KMS-11 (cell line): ENCODE data around the gene MRPL2.

ENCODE experiments used
- H2AFZ ChIP-seq: fragments of 200-600 bp; sonication (generic); 2 replicates; pipeline ENCODE4 v1.6.1; 2016; ENCODE audit warnings: antibody characterized with exemption, mixed run types, low read depth
- H3K27ac ChIP-seq: fragments of 200-600 bp; sonication (generic); 2 replicates; pipeline ENCODE4 v1.6.1; 2016; ENCODE audit warnings: mild to moderate bottlenecking, mixed run types
- H3K27me3 ChIP-seq: fragments of 200-600 bp; sonication (generic); 2 replicates; pipeline ENCODE4 v1.6.1; 2017; ENCODE audit warnings: mild to moderate bottlenecking, low read depth, mixed run types, moderate library complexity; ENCODE audit not compliant: insufficient read depth
- H3K36me3 ChIP-seq: fragments of 200-600 bp; sonication (generic); 2 replicates; pipeline ENCODE4 v1.6.1; 2017; ENCODE audit warnings: mild to moderate bottlenecking, mixed run types; ENCODE audit not compliant: insufficient read depth
- H3K4me1 ChIP-seq: fragments of 200-600 bp; sonication (generic); 2 replicates; pipeline ENCODE4 v1.6.1; 2016; ENCODE audit warnings: mild to moderate bottlenecking, low read depth, mixed run types; ENCODE audit not compliant: poor library complexity, severe bottlenecking
- H3K4me2 ChIP-seq: fragments of 200-600 bp; sonication (generic); 2 replicates; pipeline ENCODE4 v1.7.0; 2016; ENCODE audit warnings: mild to moderate bottlenecking, mixed run types
- H3K4me3 ChIP-seq: fragments of 200-600 bp; sonication (generic); IDR thresholded peaks from 2 replicates; pipeline ENCODE4 v1.6.1; 2017; ENCODE audit warnings: low read depth, low read length, mixed read lengths; ENCODE audit not compliant: insufficient read depth
- H3K79me2 ChIP-seq: fragments of 200-600 bp; sonication (generic); 2 replicates; pipeline ENCODE4 v1.6.1; 2016; ENCODE audit warnings: low read depth, mixed run types; ENCODE audit not compliant: insufficient read depth
- H3K9ac ChIP-seq: fragments of 200-600 bp; sonication (generic); 2 replicates; pipeline ENCODE4 v1.6.1; 2016; ENCODE audit warnings: mild to moderate bottlenecking, mixed run types
- H4K20me1 ChIP-seq: fragments of 200-600 bp; sonication (generic); 2 replicates; pipeline ENCODE4 v1.6.1; 2016; ENCODE audit warnings: mild to moderate bottlenecking, mixed run types; ENCODE audit not compliant: insufficient read depth
- TF ChIP-seq, protein P1 (sequence below): fragments of 200-600 bp; sonication (generic); conservative IDR thresholded peaks from 2 replicates; pipeline ENCODE4 v1.6.1; 2017; ENCODE audit warnings: low read depth, mild to moderate bottlenecking, antibody characterized with exemption, low read length, moderate library complexity, mixed read lengths

Gene MRPL2

DNA sequence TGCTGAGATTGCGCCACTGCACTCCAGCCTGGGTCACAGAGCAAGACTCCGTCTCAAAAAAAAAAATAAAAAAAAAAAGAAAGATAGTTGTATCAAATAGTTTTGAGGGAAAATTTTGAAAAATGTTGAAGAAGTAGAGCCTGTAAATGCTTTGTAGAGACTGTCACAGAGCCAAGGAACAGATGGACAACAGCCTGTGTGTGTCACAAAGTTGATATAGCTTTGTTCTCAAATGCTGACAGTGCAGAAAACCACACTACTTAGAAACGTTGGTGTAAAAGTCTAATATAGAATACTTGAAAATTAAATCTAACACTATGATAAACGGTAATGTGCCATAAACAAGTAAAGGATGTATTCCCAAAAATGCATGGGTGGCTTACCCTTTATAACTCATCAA lies 42.3 kb upstream of the MRPL2 start:
- Histone ChIP-seq H3K79me2 (no peaks in the 10 kb centered on the region), H3K9ac (no peak overlapping the region), H2AFZ (no peak overlapping the region), H3K4me1 (no peaks in the 10 kb centered on the region), H3K36me3 (no peaks in the 10 kb centered on the region), H4K20me1 (no peaks in the 10 kb centered on the region), H3K4me3 (no peak overlapping the region), H3K27ac (no peak overlapping the region), H3K27me3 (no peaks in the 10 kb centered on the region), H3K4me2 (no peak overlapping the region)
- TF ChIP-seq, protein P1, sequence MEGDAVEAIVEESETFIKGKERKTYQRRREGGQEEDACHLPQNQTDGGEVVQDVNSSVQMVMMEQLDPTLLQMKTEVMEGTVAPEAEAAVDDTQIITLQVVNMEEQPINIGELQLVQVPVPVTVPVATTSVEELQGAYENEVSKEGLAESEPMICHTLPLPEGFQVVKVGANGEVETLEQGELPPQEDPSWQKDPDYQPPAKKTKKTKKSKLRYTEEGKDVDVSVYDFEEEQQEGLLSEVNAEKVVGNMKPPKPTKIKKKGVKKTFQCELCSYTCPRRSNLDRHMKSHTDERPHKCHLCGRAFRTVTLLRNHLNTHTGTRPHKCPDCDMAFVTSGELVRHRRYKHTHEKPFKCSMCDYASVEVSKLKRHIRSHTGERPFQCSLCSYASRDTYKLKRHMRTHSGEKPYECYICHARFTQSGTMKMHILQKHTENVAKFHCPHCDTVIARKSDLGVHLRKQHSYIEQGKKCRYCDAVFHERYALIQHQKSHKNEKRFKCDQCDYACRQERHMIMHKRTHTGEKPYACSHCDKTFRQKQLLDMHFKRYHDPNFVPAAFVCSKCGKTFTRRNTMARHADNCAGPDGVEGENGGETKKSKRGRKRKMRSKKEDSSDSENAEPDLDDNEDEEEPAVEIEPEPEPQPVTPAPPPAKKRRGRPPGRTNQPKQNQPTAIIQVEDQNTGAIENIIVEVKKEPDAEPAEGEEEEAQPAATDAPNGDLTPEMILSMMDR, result no peak

DNA sequence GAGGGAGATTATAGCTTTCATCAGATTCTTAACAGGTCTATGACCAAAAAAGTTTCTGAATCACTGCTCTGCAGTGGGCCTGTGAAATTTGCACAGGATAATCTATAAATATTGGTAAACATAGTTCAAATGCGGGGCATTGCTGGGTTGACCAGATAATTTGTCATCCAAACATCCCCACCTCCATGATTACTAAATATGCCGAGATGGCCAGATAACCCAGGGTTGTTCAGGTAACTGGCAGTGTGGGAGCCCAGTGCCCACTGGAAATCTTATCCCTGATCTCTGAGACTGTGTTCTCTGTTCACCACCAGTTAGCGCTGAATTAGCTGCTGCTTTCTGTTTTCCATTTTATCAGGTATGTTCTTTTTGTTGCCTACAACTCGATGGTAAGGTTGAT lies 38.3 kb upstream of the MRPL2 start:
- Histone ChIP-seq H3K79me2 (no peaks in the 10 kb centered on the region), H4K20me1 (no peaks in the 10 kb centered on the region), H3K4me2 (no peak overlapping the region), H2AFZ (no peak overlapping the region), H3K36me3 (no peaks in the 10 kb centered on the region), H3K27me3 (no peaks in the 10 kb centered on the region), H3K4me3 (no peak overlapping the region), H3K9ac (no peak overlapping the region), H3K27ac (no peak overlapping the region), H3K4me1 (no peaks in the 10 kb centered on the region)
- TF ChIP-seq, protein P1, result no peak

DNA sequence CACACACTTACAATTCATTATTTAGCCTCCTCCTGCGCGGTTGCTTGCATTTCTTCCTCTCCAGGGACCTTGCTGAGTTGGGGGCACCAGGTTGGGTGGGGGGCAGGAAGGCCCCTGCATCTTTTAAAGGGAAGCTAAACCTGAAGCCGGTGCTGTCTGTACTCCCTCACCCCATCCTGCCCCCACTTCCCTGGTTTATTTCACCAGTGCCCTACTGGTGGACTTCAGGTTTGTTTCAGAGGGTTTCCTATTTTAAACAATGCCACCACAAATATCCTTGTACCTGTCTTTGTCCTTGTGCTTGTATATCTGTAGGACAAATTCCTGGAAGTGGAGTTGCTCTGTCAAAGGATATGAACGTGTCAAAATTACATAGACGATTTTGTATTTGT lies 37.9 kb upstream of the MRPL2 start:
- H3K27ac ChIP-seq, result no peak overlapping the region
- TF ChIP-seq, protein P1, result no peak
- H3K4me2 ChIP-seq, result no peak overlapping the region
- H3K4me1 ChIP-seq, result no peaks in the 10 kb centered on the region
- H3K9ac ChIP-seq, result no peak overlapping the region
- H3K79me2 ChIP-seq, result no peaks in the 10 kb centered on the region
- no peaks in the 10 kb centered on the region for H3K36me3 ChIP-seq
- no peaks in the 10 kb centered on the region for H4K20me1 ChIP-seq
- H2AFZ ChIP-seq, result no peak overlapping the region
- no peak overlapping the region for H3K4me3 ChIP-seq
- no peaks in the 10 kb centered on the region for H3K27me3 ChIP-seq

DNA sequence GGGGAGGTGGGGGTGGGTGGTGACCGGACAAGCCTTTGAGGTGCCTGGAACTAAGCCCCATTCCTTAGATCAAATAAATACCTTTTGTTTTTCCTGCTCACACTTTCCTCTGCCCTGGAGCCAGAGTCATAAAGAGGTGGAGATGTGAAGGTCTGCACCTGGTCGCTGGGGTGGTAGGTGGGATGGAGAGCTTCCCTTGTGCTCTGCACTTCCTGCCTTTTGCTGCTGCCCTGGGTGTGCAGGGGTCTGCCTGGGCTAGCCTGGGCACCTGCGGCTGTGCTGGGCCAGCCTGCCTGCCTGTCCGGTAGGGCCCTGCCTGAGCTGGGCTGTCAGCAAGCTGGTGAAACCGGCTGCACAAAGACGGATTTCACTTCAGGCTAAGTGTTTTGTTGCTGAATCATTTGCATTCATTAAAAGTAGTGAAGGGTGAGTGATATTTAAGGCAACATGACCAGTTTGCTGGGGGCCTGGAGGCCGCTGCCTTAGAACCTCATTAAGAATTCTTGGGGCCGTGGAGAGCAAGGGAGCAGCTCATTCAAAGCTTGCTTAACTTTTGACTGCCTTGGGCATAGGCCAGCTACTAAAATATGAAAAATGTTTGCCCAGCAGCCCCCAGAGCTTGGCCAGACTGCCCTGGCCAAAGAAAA lies 37.3 kb upstream of the MRPL2 start:
- Histone ChIP-seq H3K27ac (no peak overlapping the region), H3K27me3 (no peaks in the 10 kb centered on the region), H3K9ac (no peak overlapping the region), H3K4me3 (no peak overlapping the region), H3K36me3 (no peaks in the 10 kb centered on the region), H2AFZ (no peak overlapping the region), H3K4me2 (no peak overlapping the region), H3K79me2 (no peaks in the 10 kb centered on the region), H3K4me1 (no peaks in the 10 kb centered on the region), H4K20me1 (no peaks in the 10 kb centered on the region)
- TF ChIP-seq, protein P1, result no peak
